Measurements from ENCODE around the gene RASSF9.

RASSF9 gene

DNA sequence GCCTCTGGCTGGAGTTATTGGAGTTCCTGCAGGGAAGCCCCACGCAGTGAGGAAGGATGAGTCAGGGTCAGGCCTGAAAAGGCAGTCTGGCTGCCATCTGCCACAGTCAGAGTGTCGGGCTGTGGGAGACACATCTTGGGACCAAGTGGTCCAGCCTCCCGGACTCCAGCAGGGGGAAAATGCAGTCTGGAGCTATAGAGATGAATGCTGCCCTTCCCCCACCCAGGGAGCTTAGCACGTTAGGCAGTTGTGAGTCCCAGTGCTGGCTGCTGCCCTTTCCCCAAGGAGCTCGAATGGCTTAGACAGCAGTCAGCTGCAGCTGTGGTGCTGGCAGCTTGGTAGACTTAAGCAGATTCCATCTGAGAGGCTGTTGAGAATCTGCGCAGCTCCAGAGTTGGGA is 29.7 kb upstream of the RASSF9 start:
- H3K4me2 ChIP-seq (ENCODE audit: insufficient read depth, low read length): no peak overlapping the region
- TF ChIP-seq, protein P1, sequence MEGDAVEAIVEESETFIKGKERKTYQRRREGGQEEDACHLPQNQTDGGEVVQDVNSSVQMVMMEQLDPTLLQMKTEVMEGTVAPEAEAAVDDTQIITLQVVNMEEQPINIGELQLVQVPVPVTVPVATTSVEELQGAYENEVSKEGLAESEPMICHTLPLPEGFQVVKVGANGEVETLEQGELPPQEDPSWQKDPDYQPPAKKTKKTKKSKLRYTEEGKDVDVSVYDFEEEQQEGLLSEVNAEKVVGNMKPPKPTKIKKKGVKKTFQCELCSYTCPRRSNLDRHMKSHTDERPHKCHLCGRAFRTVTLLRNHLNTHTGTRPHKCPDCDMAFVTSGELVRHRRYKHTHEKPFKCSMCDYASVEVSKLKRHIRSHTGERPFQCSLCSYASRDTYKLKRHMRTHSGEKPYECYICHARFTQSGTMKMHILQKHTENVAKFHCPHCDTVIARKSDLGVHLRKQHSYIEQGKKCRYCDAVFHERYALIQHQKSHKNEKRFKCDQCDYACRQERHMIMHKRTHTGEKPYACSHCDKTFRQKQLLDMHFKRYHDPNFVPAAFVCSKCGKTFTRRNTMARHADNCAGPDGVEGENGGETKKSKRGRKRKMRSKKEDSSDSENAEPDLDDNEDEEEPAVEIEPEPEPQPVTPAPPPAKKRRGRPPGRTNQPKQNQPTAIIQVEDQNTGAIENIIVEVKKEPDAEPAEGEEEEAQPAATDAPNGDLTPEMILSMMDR (IDR thresholded peaks at IDR 0.05; ENCODE audit: borderline replicate concordance, extremely low read depth, low read length, poor library complexity, severe bottlenecking): no peak
- no peak for TF ChIP-seq EZH2 (IDR thresholded peaks at IDR 0.05; ENCODE audit: borderline replicate concordance, low read depth, low read length, severe bottlenecking)
- no peak overlapping the region for H2AFZ ChIP-seq (ENCODE audit: low read depth, low read length)
- H3K4me1 ChIP-seq (ENCODE audit: insufficient read depth, low read length): no peaks in the 10 kb centered on the region
- no peaks in the 10 kb centered on the region for H3K36me3 ChIP-seq (ENCODE audit: insufficient read depth, low read length)
- H3K79me2 ChIP-seq (ENCODE audit: insufficient read depth, low read length): no peaks in the 10 kb centered on the region
- no peak overlapping the region for H3K9ac ChIP-seq (ENCODE audit: low read depth, low read length)
- DNase-seq (no peak), ATAC-seq (ENCODE audit: insufficient read depth, low read depth) (no peak)
- no peaks in the 10 kb centered on the region for H4K20me1 ChIP-seq (ENCODE audit: insufficient read depth, low read length)
- no peak overlapping the region for H3K4me3 ChIP-seq (ENCODE audit: low read depth in 1 of 2, low read length in 2 of 2)
- H3K9me3 ChIP-seq (ENCODE audit: insufficient read depth, low read length, severe bottlenecking): no peaks in the 10 kb centered on the region
- H3K27ac ChIP-seq (ENCODE audit: low read length): no peak overlapping the region
- no peaks in the 10 kb centered on the region for H3K27me3 ChIP-seq (ENCODE audit: insufficient read depth, low read length, poor library complexity)

DNA sequence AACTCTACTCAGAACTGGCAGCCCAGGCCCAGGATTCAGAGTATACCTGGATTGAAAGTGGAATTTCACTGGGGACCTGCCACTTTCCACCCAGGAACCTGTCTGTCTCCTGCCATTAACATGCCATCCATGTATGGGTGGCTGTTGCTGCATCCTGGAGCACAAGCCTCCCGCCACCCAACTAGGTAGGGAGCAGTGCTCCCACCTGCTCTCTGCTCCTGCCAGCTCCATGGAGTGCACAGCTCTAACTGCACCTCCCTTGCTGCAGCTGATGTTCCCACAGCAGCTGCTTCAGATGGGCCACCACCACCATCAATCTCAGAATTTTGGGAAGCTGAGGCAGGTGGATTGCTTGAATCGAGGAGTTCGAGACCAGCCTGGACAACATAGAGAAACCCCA is 20.8 kb upstream of the RASSF9 start:
- H3K79me2 ChIP-seq (ENCODE audit: insufficient read depth, low read length): no peaks in the 10 kb centered on the region
- no peak overlapping the region for H3K27ac ChIP-seq (ENCODE audit: low read length)
- H3K9me3 ChIP-seq (ENCODE audit: insufficient read depth, low read length, severe bottlenecking): no peaks in the 10 kb centered on the region
- no peak overlapping the region for H3K4me2 ChIP-seq (ENCODE audit: insufficient read depth, low read length)
- no peaks in the 10 kb centered on the region for H3K36me3 ChIP-seq (ENCODE audit: insufficient read depth, low read length)
- H3K4me1 ChIP-seq (ENCODE audit: insufficient read depth, low read length): no peaks in the 10 kb centered on the region
- ATAC-seq (ENCODE audit: insufficient read depth, low read depth) (no peak), DNase-seq (no peak)
- no peaks in the 10 kb centered on the region for H4K20me1 ChIP-seq (ENCODE audit: insufficient read depth, low read length)
- no peak overlapping the region for H2AFZ ChIP-seq (ENCODE audit: low read depth, low read length)
- no peak overlapping the region for H3K9ac ChIP-seq (ENCODE audit: low read depth, low read length)
- no peak overlapping the region for H3K4me3 ChIP-seq (ENCODE audit: low read depth in 1 of 2, low read length in 2 of 2)
- TF ChIP-seq, protein P1 (IDR thresholded peaks at IDR 0.05; ENCODE audit: borderline replicate concordance, extremely low read depth, low read length, poor library complexity, severe bottlenecking): no peak
- TF ChIP-seq EZH2 (IDR thresholded peaks at IDR 0.05; ENCODE audit: borderline replicate concordance, low read depth, low read length, severe bottlenecking): no peak
- no peaks in the 10 kb centered on the region for H3K27me3 ChIP-seq (ENCODE audit: insufficient read depth, low read length, poor library complexity)

DNA sequence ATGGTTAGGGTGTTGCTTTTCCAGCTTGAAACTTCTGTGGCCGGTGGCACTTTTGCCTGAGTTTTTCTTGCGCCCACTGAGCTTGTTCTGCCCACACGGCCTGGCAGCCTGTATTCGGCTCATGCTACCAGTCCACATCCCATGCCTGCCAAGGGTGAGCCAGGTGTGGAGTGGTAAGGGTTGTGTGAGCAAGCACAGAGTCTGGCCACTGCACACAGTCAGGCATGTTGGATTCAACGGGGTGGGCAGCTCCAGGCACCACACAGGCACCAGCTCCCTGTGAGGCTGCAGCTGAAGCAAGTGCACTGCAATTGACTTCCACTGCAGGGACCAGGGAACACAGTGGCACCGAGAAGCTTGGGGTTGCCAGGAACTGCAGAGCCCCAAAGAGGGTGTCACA is 19.1 kb upstream of the RASSF9 start:
- ATAC-seq (ENCODE audit: insufficient read depth, low read depth) (no peak), DNase-seq (no peak)
- Histone ChIP-seq H2AFZ (ENCODE audit: low read depth, low read length) (no peak overlapping the region), H3K4me3 (ENCODE audit: low read depth in 1 of 2, low read length in 2 of 2) (no peak overlapping the region), H3K4me2 (ENCODE audit: insufficient read depth, low read length) (no peak overlapping the region), H3K9me3 (ENCODE audit: insufficient read depth, low read length, severe bottlenecking) (no peaks in the 10 kb centered on the region), H3K4me1 (ENCODE audit: insufficient read depth, low read length) (no peaks in the 10 kb centered on the region), H3K36me3 (ENCODE audit: insufficient read depth, low read length) (no peaks in the 10 kb centered on the region), H3K79me2 (ENCODE audit: insufficient read depth, low read length) (no peaks in the 10 kb centered on the region), H4K20me1 (ENCODE audit: insufficient read depth, low read length) (no peaks in the 10 kb centered on the region), H3K27ac (ENCODE audit: low read length) (no peak overlapping the region), H3K9ac (ENCODE audit: low read depth, low read length) (no peak overlapping the region), H3K27me3 (ENCODE audit: insufficient read depth, low read length, poor library complexity) (no peaks in the 10 kb centered on the region)
- TF ChIP-seq, protein P1 (IDR thresholded peaks at IDR 0.05; ENCODE audit: borderline replicate concordance, extremely low read depth, low read length, poor library complexity, severe bottlenecking): no peak
- TF ChIP-seq EZH2 (IDR thresholded peaks at IDR 0.05; ENCODE audit: borderline replicate concordance, low read depth, low read length, severe bottlenecking): no peak

DNA sequence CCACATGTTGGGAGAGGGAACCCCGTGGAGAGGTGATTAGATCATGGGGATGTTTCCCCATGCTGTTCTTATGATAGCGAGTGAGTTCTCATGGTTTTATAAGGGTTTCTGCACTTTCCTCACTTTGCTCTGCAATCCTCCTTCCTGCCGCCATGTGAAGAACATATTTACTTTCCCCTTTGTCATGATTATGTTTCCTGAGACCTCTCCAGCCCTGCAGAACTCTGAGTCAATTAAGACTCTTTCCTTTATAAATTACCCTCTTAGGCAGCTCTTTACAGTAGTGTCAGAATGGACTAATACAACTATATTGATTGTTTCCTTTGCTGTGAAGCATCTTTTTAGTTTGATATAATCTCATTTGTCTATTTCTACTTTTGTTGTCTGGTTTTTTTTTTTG is 13.1 kb upstream of the RASSF9 start:
- H2AFZ ChIP-seq (ENCODE audit: low read depth, low read length): no peak overlapping the region
- ATAC-seq (ENCODE audit: insufficient read depth, low read depth): no peak
- H3K9ac ChIP-seq (ENCODE audit: low read depth, low read length): no peak overlapping the region
- no peak overlapping the region for H3K27ac ChIP-seq (ENCODE audit: low read length)
- no peaks in the 10 kb centered on the region for H3K4me1 ChIP-seq (ENCODE audit: insufficient read depth, low read length)
- no peaks in the 10 kb centered on the region for H3K79me2 ChIP-seq (ENCODE audit: insufficient read depth, low read length)
- DNase-seq: no peak
- H3K36me3 ChIP-seq (ENCODE audit: insufficient read depth, low read length): no peaks in the 10 kb centered on the region
- H3K9me3 ChIP-seq (ENCODE audit: insufficient read depth, low read length, severe bottlenecking): no peaks in the 10 kb centered on the region
- no peak overlapping the region for H3K4me3 ChIP-seq (ENCODE audit: low read depth in 1 of 2, low read length in 2 of 2)
- no peak for TF ChIP-seq EZH2 (IDR thresholded peaks at IDR 0.05; ENCODE audit: borderline replicate concordance, low read depth, low read length, severe bottlenecking)
- TF ChIP-seq, protein P1 (IDR thresholded peaks at IDR 0.05; ENCODE audit: borderline replicate concordance, extremely low read depth, low read length, poor library complexity, severe bottlenecking): no peak
- no peak overlapping the region for H3K4me2 ChIP-seq (ENCODE audit: insufficient read depth, low read length)
- H3K27me3 ChIP-seq (ENCODE audit: insufficient read depth, low read length, poor library complexity): no peaks in the 10 kb centered on the region
- H4K20me1 ChIP-seq (ENCODE audit: insufficient read depth, low read length): no peaks in the 10 kb centered on the region

All from DND-41 (cell line).